Uterus (tissue), 2 donors: ENCODE results near the gene GPLD1.

ENCODE experiments used
- POLR2A ChIP-seq, 2 donors: fragments of 450-650 bp; IDR thresholded peaks; one replicate each; pipeline ENCODE4 v1.6.1; 2016; ENCODE audit warnings: antibody characterized with exemption in 2 of 2, mild to moderate bottlenecking in 1 of 2, moderate library complexity in 1 of 2
- TF ChIP-seq, protein P1 (sequence below), 4 experiments: fragments of 200-600 bp in 2 of 4; fragments of 450-650 bp in 2 of 4; sonication (generic) in 2 of 4; IDR thresholded peaks; one replicate each; pipeline ENCODE4 v1.5.1; 2016 to 2019; ENCODE audit warnings: antibody characterized with exemption in 4 of 4, mild to moderate bottlenecking in 2 of 4, moderate library complexity in 1 of 4

DNA sequence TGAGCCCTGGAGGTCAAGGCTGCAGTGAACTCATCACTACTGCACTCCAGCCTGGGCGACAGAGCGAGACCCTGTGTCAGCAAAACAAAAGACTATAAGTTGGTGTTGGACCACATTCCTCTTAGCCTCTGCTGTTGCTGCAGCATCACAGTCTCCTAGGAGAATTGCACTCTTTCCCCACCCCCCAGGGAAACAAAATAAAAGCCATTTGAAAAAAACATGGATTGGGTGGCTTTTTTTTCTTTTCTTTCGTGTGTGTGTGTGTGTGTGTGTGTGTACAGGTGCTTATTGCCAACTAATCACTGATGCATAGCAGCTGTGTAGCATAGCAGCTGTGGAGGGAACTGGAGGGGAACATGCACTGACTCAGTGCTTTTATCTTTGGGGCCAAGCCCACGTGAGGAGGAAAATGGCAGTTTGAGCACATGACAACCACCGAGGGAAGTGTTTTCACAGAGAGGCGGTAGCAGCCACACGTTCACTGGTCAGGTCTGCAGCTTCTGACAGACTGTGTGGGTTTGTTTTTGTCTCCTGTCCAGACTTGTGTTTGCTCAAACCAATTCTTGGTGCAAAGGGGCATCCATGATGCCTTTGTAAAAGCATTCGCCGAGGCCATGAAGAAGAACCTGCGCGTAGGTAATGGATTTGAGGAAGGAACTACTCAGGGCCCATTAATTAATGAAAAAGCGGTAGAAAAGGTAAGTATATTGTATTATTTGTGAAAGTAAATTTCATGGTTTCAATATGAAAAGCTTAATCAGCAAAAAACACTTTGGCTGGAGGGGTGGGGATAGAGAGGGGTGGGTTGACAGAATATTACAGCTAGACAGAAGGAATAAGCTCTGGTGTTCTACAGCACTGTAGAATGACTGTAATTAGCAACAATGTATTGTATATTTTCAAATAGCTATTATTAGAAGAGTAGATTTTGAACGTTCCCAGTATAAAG lies 33.1 kb upstream of the GPLD1 start:
- TF ChIP-seq, protein P1, sequence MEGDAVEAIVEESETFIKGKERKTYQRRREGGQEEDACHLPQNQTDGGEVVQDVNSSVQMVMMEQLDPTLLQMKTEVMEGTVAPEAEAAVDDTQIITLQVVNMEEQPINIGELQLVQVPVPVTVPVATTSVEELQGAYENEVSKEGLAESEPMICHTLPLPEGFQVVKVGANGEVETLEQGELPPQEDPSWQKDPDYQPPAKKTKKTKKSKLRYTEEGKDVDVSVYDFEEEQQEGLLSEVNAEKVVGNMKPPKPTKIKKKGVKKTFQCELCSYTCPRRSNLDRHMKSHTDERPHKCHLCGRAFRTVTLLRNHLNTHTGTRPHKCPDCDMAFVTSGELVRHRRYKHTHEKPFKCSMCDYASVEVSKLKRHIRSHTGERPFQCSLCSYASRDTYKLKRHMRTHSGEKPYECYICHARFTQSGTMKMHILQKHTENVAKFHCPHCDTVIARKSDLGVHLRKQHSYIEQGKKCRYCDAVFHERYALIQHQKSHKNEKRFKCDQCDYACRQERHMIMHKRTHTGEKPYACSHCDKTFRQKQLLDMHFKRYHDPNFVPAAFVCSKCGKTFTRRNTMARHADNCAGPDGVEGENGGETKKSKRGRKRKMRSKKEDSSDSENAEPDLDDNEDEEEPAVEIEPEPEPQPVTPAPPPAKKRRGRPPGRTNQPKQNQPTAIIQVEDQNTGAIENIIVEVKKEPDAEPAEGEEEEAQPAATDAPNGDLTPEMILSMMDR (IDR thresholded peaks at IDR 0.05): no peak
- TF ChIP-seq POLR2A (IDR thresholded peaks at IDR 0.05): no peak
